NCI-H128 (cell line): Measurements from ENCODE around the gene OR2T6.
"Not testable (repeated sequence)": the region's sequence is repeated elsewhere in the genome, so short reads cannot be mapped to it uniquely, and the experiment has no call there.

Source experiments
- DNase-seq: peaks from one replicate; lab custom pipeline; 2025; ENCODE audit not compliant: unreplicated experiment; lab: John Stamatoyannopoulos, UW

OR2T6 gene

GRCh38 chr1:248375446-248375845 lies at the start of gene OR2T6:
OR2T6 (plus strand) TSS chr1:248375746; CDS start chr1:248387609, 11,863 bp downstream.
- no peak for DNase-seq

- DNase-seq = no peak
Observed at GRCh38 chr1:248343451-248343850, 32.1 kb upstream of the OR2T6 start.

GRCh38 chr1:248348475-248348874 lies 27.1 kb upstream of the OR2T6 start, which contains the start of gene OR14C36:
OR14C36 (plus strand) TSS chr1:248348775; CDS start chr1:248348775, 0 bp downstream.
- no peak for DNase-seq

GRCh38 chr1:248359415-248359814 lies 16.1 kb upstream of the OR2T6 start:
- DNase-seq = no peak

- no peak for DNase-seq
Observed at GRCh38 chr1:248361121-248361715, 14.3 kb upstream of the OR2T6 start, which contains the start of gene OR2T4. OR2T4 (plus strand) TSS chr1:248361665; CDS start chr1:248361665, 0 bp downstream.

- DNase-seq = no peak
Observed at GRCh38 chr1:248366609-248367008, 8.9 kb upstream of the OR2T6 start.

GRCh38 chr1:248372394-248372793 lies 3.2 kb upstream of the OR2T6 start:
- no peak for DNase-seq

- no peak for DNase-seq
Observed at GRCh38 chr1:248373761-248374160, 1.8 kb upstream of the OR2T6 start.

- no peak for DNase-seq
Observed at GRCh38 chr1:248376916-248377315, 1.4 kb downstream of the OR2T6 start.

- no peak for DNase-seq
Observed at GRCh38 chr1:248380854-248381253, 5.3 kb downstream of the OR2T6 start.

GRCh38 chr1:248388426-248388825 lies 12.9 kb downstream of the OR2T6 start:
- DNase-seq = no peak

- DNase-seq = no peak
Observed at GRCh38 chr1:248393050-248393449, 17.5 kb downstream of the OR2T6 start.

- no peak for DNase-seq
Observed at GRCh38 chr1:248402748-248403147, 27.2 kb downstream of the OR2T6 start, which contains the start of gene OR2T1. OR2T1 (plus strand) TSS chr1:248403048; CDS start chr1:248406148, 3,100 bp downstream.

GRCh38 chr1:248404024-248404423 lies 28.5 kb downstream of the OR2T6 start:
- no peak for DNase-seq

GRCh38 chr1:248406721-248407692 lies 31.5 kb downstream of the OR2T6 start:
- no peak for DNase-seq

- DNase-seq = no peak
Observed at GRCh38 chr1:248416226-248416625, 40.7 kb downstream of the OR2T6 start.

GRCh38 chr1:248417854-248418253 lies 42.3 kb downstream of the OR2T6 start:
- DNase-seq = no peak

GRCh38 chr1:248421384-248421783 lies 45.8 kb downstream of the OR2T6 start:
- DNase-seq = no peak

GRCh38 chr1:248427526-248428191 lies 52.1 kb downstream of the OR2T6 start:
- not testable (repeated sequence) for DNase-seq

GRCh38 chr1:248428192-248428533 lies 52.6 kb downstream of the OR2T6 start:
- DNase-seq = not testable (repeated sequence)

GRCh38 chr1:248431683-248432082 lies 56.1 kb downstream of the OR2T6 start:
- DNase-seq = not testable (repeated sequence)
